Stimulated activated CD8-positive, alpha-beta memory T cell treated with anti-CD3 and anti-CD28 coated beads, Interleukin-2, amount 100 ng/mL, for 1 hour (primary cell): ENCODE data around the gene CDC5L.

Experiments used
- DNase-seq, 2 donors: peaks; one replicate each; pipeline ENCODE4 v3.0.0-alpha.2; 2020; ENCODE audit warnings: low read depth in 2 of 2

CDC5L gene

GRCh38 chr6:44453146-44453545 lies 65.6 kb downstream of the CDC5L start:
- no peak for DNase-seq

- no peak for DNase-seq
Measured at GRCh38 chr6:44454198-44454597, 66.7 kb downstream of the CDC5L start.

- no peak for DNase-seq
Measured at GRCh38 chr6:44456070-44456965, 68.8 kb downstream of the CDC5L start.

- DNase-seq = no peak
Measured at GRCh38 chr6:44456966-44457292, 69.4 kb downstream of the CDC5L start.

- no peak for DNase-seq
Measured at GRCh38 chr6:44457596-44457995, 70.1 kb downstream of the CDC5L start.

GRCh38 chr6:44458551-44458950 lies 71.0 kb downstream of the CDC5L start:
- DNase-seq = no peak

- DNase-seq = no peak
Measured at GRCh38 chr6:44462335-44462734, 74.8 kb downstream of the CDC5L start.

GRCh38 chr6:44462797-44463727 lies 75.6 kb downstream of the CDC5L start:
- DNase-seq = no peak

- DNase-seq = no peak
Measured at GRCh38 chr6:44463728-44464450, 76.4 kb downstream of the CDC5L start.

GRCh38 chr6:44464527-44465310 lies 77.2 kb downstream of the CDC5L start:
- DNase-seq = no peak

- DNase-seq = no peak
Measured at GRCh38 chr6:44466955-44467354, 79.4 kb downstream of the CDC5L start.

GRCh38 chr6:44468835-44469234 lies 81.3 kb downstream of the CDC5L start:
- DNase-seq = no peak

- no peak for DNase-seq
Measured at GRCh38 chr6:44470115-44470464, 82.6 kb downstream of the CDC5L start.

GRCh38 chr6:44470746-44471145 lies 83.2 kb downstream of the CDC5L start:
- no peak for DNase-seq

GRCh38 chr6:44471271-44471981 lies 83.9 kb downstream of the CDC5L start:
- DNase-seq = no peak

- DNase-seq = no peak
Measured at GRCh38 chr6:44472250-44472945, 84.9 kb downstream of the CDC5L start.

GRCh38 chr6:44473393-44474189 lies 86.1 kb downstream of the CDC5L start:
- no peak for DNase-seq

- no peak for DNase-seq
Measured at GRCh38 chr6:44474190-44474631, 86.7 kb downstream of the CDC5L start.

GRCh38 chr6:44474643-44475042 lies 87.1 kb downstream of the CDC5L start:
- DNase-seq = no peak
